Measurements from ENCODE around the gene LRP1B.

GRCh38 chr2:140455315-140455714 is 1675.5 kb downstream of the LRP1B start:
- TF ChIP-seq EZH2 (IDR thresholded peaks at IDR 0.05; ENCODE audit: borderline replicate concordance, insufficient read depth, low read depth, low read length, poor library complexity, severe bottlenecking): no peak
- no peak for TF ChIP-seq CTCF (IDR thresholded peaks at IDR 0.05)
